AG09319 (cell line): ENCODE measurements around the gene ADGRG7.

ENCODE experiments used
- DNase-seq: peaks from one replicate; pipeline ENCODE4 v3.0.0-alpha.2; 2010; ENCODE audit warnings: low read depth; ENCODE audit errors: extremely low read depth
- TF ChIP-seq, protein P1 (sequence below): IDR thresholded peaks from 2 replicates; pipeline ENCODE4 v1.5.1; 2011; ENCODE audit warnings: low read depth, mild to moderate bottlenecking, inconsistent platforms, low read length, moderate library complexity

ADGRG7 gene

DNA sequence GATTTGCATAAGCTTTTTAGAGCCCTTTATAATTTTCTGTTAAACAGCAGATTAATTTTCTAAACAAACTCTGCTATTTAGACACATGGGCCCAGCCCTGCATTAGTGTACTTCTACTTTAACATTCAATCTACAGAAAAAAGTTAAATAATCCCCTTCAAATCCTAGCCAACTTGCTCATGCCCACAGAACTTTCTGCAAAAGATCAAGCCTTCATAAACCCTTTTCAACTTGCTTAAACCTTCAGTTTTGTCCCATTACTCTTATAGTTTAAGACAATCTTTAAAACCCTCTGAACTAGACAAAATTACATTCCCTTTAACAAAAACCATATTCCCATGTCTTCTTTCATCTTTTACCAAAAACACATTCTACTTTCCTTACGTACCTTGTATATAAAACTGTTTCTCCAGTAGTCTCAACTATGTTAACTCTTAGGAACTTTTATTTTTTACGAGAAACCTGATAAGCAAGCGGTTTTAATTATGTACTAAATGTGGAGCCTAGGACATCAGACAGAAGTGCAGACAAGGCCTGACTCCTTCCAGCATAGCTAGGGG lies 25.2 kb upstream of the ADGRG7 start:
- no peak for DNase-seq
- TF ChIP-seq, protein P1, sequence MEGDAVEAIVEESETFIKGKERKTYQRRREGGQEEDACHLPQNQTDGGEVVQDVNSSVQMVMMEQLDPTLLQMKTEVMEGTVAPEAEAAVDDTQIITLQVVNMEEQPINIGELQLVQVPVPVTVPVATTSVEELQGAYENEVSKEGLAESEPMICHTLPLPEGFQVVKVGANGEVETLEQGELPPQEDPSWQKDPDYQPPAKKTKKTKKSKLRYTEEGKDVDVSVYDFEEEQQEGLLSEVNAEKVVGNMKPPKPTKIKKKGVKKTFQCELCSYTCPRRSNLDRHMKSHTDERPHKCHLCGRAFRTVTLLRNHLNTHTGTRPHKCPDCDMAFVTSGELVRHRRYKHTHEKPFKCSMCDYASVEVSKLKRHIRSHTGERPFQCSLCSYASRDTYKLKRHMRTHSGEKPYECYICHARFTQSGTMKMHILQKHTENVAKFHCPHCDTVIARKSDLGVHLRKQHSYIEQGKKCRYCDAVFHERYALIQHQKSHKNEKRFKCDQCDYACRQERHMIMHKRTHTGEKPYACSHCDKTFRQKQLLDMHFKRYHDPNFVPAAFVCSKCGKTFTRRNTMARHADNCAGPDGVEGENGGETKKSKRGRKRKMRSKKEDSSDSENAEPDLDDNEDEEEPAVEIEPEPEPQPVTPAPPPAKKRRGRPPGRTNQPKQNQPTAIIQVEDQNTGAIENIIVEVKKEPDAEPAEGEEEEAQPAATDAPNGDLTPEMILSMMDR = no peak

DNA sequence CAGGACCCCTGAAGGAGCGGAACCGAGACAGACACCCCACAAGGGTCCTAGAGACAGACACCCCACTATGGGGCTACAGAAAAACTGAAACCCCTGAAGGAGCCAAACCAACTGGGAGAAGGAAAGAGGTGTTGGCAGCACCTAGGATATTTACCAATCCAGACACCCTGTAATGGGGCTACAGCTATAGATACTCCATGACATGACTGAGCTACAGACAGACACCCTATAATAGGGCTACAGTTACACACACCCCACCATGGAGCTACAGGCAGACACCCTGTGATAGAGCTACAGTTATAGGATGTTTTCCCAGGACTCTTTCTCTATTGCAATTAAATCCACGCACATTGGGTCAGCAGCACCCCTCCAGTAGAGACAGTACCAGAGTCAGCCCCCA lies 22.6 kb upstream of the ADGRG7 start:
- TF ChIP-seq, protein P1 = no peak
- DNase-seq = no peak

DNA sequence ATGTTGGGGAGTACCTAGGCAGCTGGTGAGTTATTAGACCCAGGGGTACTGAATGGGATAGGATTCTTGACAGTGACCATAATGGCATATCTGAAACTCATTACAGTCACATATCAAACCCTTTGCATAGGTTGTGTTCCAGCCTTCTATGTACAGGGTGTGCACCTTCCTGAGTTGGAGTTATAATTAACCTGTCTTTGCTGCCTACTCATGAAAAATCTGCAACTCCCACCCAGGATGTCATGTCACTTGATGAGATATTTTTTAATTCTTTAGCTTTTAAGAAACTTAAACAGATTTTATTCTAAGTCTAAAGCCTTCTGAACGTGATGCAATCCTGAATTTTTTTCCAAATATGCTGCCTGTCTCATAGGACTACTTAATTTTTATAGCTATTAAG lies 21.1 kb upstream of the ADGRG7 start:
- TF ChIP-seq, protein P1 = no peak
- no peak for DNase-seq

DNA sequence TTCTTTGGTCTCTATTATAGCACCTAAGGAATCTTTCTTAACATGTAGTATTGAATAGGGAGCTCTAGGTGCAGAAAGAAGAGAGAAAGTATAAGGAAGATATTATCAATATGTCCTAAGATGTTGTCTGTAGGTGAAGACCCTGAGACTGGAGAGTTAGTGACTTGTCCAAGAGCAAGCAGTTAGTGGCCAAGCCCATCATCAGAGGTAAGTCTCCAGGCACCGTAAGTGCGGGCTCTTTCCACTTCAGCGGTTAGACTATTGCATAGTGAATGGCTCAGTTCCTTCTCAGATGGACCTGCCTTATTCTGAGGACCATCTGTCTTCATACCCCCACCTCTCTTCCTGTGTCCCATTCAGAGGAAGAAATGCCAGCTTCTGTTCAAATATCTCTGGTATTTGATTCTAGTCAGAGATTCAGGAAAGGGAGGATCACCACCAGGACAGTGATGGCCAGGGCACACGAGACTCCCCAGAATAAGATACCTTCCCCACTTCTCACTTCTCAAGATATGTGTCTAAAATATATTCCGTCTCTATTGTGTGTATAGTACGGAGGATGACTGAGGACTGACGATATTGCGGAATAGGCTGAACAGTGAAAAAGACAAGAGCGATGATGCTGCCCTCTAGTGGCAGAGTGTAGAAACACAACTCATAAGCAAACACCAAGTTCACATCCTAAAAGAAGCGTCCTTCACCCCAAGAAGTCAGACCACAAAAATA lies 19.1 kb upstream of the ADGRG7 start:
- TF ChIP-seq, protein P1 = peak; percentile 80
- peak; percentile 45 for DNase-seq

DNA sequence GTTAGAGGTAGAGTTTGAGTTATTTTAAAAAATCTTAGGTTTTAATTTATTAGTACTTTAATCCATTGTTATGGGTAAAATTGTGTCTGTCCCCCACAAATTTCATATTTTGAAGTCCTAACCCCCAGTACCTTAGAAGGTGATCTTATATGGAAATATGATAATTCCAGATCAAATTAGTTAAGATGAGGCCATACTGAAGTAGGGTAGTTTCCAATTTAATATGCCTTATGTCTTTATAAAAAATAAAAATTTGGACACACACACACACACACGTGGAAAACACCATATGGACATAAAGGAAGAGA lies 18.6 kb upstream of the ADGRG7 start:
- TF ChIP-seq, protein P1 = no peak
- no peak for DNase-seq

DNA sequence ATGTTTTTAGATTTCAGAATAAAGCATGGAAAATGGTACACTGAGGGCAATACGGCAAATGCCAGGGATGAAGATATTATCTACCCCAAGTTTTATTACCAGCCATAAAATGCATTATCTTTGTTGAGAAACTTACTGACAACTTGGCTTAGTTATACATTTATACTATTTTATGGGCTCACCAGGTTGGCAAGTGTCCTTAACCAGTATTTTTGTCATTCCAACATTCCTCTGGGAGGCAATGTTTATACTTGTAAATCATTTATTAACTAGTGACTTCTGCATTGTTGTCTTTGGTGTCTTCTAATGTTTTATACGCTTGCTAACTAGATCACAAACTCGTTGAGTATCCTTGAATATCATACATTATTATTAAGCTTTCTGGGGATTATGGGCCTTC lies 18.0 kb upstream of the ADGRG7 start:
- no peak for DNase-seq
- TF ChIP-seq, protein P1 = no peak

DNA sequence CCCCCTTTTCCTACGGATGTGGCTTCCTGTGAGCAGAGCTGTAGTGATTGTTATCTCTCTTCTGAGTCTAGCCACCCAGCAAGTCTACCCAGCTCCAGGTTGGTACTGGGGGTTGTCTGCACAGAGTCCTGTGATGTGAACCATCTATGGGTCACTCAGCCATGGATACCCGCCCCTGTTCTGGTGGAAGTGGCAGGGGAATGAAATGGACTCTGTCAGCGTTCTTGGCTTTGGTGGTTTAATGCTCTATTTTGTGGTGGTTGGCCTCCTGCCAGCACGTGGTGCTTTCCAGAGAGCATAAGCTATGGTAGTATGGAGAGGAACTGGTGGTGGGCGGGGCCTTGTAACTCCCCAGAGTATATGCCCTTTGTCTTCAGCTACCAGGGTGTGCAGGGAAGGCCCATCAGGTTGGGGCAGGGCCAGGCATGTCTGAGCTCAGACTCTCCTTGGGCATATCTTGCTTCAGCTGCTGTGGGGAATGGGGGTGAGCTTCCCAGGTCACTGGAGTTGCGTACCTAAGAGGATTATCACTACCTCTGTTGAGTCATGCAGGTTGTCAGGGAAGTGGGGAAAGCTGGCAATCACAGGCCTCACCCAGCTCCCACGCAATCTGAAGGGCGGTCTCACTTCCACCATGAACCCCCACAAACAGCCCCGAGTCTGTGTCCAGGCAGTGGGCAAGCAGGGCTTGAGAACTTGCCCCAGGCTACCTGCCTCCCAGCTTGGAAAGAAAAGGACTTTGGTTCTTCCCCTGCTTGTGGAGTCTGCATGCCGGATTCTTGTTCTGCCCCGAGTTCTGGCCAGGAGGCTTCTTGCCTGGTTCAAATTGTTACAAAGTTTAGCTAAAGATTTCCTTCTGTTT lies 9.0 kb upstream of the ADGRG7 start:
- no peak for DNase-seq
- TF ChIP-seq, protein P1 = no peak
